ENCODE data around the gene FSTL4.

Gene FSTL4

DNA sequence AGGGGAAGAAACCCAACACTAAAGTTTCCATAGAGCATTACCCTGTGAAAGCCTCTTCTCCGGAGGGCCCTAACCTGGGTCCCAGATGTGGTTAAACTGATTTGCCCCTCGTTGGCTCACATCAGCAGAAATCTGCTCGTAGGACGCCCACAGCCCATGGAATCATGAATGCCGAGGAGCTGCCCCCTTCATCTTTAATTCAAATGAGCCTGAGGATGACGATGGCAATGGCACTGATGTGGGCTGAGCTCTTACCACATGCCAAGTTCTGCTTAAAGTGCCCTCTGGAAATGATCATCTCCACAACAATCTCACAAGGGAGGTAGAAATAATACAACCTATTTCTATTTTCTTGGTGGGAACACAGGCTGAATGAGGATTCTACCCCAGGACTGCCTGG is 183.3 kb downstream of the FSTL4 start:
- Histone ChIP-seq H3K9me3 (ENCODE audit: insufficient read depth, low read length, severe bottlenecking) (no peaks in the 10 kb centered on the region), H3K4me3 (ENCODE audit: low read depth in 1 of 2, low read length in 2 of 2) (no peak overlapping the region), H3K4me2 (ENCODE audit: insufficient read depth, low read length) (no peak overlapping the region), H3K27me3 (ENCODE audit: insufficient read depth, low read length, poor library complexity) (peaks cover 16% of the 10 kb centered on the region), H3K4me1 (ENCODE audit: insufficient read depth, low read length) (peaks cover 1% of the 10 kb centered on the region), H3K9ac (ENCODE audit: low read depth, low read length) (no peak overlapping the region), H3K36me3 (ENCODE audit: insufficient read depth, low read length) (no peaks in the 10 kb centered on the region), H3K79me2 (ENCODE audit: insufficient read depth, low read length) (no peaks in the 10 kb centered on the region), H2AFZ (ENCODE audit: low read depth, low read length) (no peak overlapping the region), H4K20me1 (ENCODE audit: insufficient read depth, low read length) (peaks cover 4% of the 10 kb centered on the region; the same call in 1 of the 2 replicates), H3K27ac (ENCODE audit: low read length) (no peak overlapping the region)
- DNase-seq (no peak), ATAC-seq (ENCODE audit: insufficient read depth, low read depth) (no peak)
- TF ChIP-seq, protein P1, sequence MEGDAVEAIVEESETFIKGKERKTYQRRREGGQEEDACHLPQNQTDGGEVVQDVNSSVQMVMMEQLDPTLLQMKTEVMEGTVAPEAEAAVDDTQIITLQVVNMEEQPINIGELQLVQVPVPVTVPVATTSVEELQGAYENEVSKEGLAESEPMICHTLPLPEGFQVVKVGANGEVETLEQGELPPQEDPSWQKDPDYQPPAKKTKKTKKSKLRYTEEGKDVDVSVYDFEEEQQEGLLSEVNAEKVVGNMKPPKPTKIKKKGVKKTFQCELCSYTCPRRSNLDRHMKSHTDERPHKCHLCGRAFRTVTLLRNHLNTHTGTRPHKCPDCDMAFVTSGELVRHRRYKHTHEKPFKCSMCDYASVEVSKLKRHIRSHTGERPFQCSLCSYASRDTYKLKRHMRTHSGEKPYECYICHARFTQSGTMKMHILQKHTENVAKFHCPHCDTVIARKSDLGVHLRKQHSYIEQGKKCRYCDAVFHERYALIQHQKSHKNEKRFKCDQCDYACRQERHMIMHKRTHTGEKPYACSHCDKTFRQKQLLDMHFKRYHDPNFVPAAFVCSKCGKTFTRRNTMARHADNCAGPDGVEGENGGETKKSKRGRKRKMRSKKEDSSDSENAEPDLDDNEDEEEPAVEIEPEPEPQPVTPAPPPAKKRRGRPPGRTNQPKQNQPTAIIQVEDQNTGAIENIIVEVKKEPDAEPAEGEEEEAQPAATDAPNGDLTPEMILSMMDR (IDR thresholded peaks at IDR 0.05; ENCODE audit: borderline replicate concordance, extremely low read depth, low read length, poor library complexity, severe bottlenecking), result no peak
- TF ChIP-seq EZH2 (IDR thresholded peaks at IDR 0.05; ENCODE audit: borderline replicate concordance, low read depth, low read length, severe bottlenecking), result no peak

DNA sequence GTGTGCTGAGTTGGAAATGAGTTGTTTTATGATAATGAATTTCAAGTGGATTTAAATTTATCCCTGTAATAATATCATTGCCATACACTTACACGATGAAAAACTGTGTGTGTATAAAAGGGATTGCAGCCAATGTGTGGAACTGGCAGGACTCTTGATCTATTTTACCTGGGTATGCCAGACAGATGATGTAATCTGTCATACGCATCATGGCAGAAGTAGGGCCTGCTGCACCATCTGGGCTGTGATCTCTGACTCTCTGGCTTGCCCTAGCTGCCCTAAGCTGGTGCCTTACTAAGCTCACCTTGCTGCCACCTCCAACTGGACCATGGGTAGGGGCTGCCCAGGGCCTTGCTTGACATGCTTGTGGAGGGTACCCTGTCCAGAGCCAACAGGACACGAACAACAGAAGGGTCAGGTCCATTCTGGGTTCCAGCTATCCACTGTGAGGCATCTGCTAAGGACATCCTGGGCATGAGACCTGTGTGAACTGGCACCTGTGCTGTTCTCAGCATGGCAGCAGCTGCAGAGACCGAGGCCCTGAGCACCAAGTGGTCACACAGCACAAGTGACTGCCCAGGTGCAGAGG is 184.2 kb downstream of the FSTL4 start:
- DNase-seq (no peak), ATAC-seq (ENCODE audit: insufficient read depth, low read depth) (no peak)
- Histone ChIP-seq H4K20me1 (ENCODE audit: insufficient read depth, low read length) (peaks cover 4% of the 10 kb centered on the region; the same call in 1 of the 2 replicates), H2AFZ (ENCODE audit: low read depth, low read length) (no peak overlapping the region), H3K4me2 (ENCODE audit: insufficient read depth, low read length) (no peak overlapping the region), H3K79me2 (ENCODE audit: insufficient read depth, low read length) (no peaks in the 10 kb centered on the region), H3K4me1 (ENCODE audit: insufficient read depth, low read length) (peaks cover 8% of the 10 kb centered on the region), H3K9me3 (ENCODE audit: insufficient read depth, low read length, severe bottlenecking) (no peaks in the 10 kb centered on the region), H3K4me3 (ENCODE audit: low read depth in 1 of 2, low read length in 2 of 2) (no peak overlapping the region), H3K9ac (ENCODE audit: low read depth, low read length) (no peak overlapping the region), H3K27ac (ENCODE audit: low read length) (no peak overlapping the region), H3K27me3 (ENCODE audit: insufficient read depth, low read length, poor library complexity) (peaks cover 10% of the 10 kb centered on the region), H3K36me3 (ENCODE audit: insufficient read depth, low read length) (no peaks in the 10 kb centered on the region)
- TF ChIP-seq, protein P1 (IDR thresholded peaks at IDR 0.05; ENCODE audit: borderline replicate concordance, extremely low read depth, low read length, poor library complexity, severe bottlenecking), result no peak
- TF ChIP-seq EZH2 (IDR thresholded peaks at IDR 0.05; ENCODE audit: borderline replicate concordance, low read depth, low read length, severe bottlenecking), result no peak

DNA sequence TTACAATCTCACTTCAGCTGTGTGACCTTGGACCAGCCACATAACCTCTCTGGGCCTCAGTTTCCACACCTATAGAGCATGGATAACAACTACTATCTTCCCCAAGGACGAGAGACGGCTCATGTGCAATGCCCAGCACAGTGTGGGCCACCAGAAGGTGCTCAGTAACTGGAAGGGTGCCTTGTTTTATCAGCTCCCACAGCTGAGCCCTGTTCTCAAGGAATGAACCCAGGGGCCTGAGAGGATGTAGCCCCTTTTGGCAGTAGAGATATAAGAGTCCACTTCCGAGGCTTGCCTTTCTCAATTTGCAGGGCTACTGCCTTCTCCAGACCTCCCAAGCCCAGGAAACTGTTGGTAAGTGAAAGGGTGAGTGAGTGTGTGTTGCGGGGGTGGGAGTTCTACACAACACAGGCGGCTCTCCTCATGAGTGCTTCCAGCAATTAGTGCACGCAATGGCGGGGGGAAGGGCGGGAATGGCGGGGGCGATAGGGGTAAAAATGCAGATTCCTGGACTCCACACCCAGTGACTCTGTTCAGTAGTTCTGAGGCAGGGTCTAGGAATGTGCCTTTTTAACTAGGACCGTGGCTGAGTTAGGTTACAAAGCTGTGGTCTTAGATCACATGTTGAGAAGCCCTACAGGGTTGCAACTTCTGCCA is 185.1 kb downstream of the FSTL4 start:
- H3K36me3 ChIP-seq (ENCODE audit: insufficient read depth, low read length), result no peaks in the 10 kb centered on the region
- H3K4me1 ChIP-seq (ENCODE audit: insufficient read depth, low read length), result peaks cover 8% of the 10 kb centered on the region
- no peak overlapping the region for H2AFZ ChIP-seq (ENCODE audit: low read depth, low read length)
- H3K9me3 ChIP-seq (ENCODE audit: insufficient read depth, low read length, severe bottlenecking), result no peaks in the 10 kb centered on the region
- H4K20me1 ChIP-seq (ENCODE audit: insufficient read depth, low read length), result peaks cover 4% of the 10 kb centered on the region; the same call in 1 of the 2 replicates
- no peak for TF ChIP-seq EZH2 (IDR thresholded peaks at IDR 0.05; ENCODE audit: borderline replicate concordance, low read depth, low read length, severe bottlenecking)
- TF ChIP-seq, protein P1 (IDR thresholded peaks at IDR 0.05; ENCODE audit: borderline replicate concordance, extremely low read depth, low read length, poor library complexity, severe bottlenecking), result no peak
- ATAC-seq (ENCODE audit: insufficient read depth, low read depth), result no peak
- DNase-seq, result no peak
- no peaks in the 10 kb centered on the region for H3K79me2 ChIP-seq (ENCODE audit: insufficient read depth, low read length)
- no peak overlapping the region for H3K9ac ChIP-seq (ENCODE audit: low read depth, low read length)
- H3K4me2 ChIP-seq (ENCODE audit: insufficient read depth, low read length), result no peak overlapping the region
- peaks cover 10% of the 10 kb centered on the region for H3K27me3 ChIP-seq (ENCODE audit: insufficient read depth, low read length, poor library complexity)
- H3K27ac ChIP-seq (ENCODE audit: low read length), result no peak overlapping the region
- H3K4me3 ChIP-seq (ENCODE audit: low read depth in 1 of 2, low read length in 2 of 2), result no peak overlapping the region
